AG10803 (cell line): ENCODE data around the gene DEFB119.
"Not testable (repeated sequence)": the region's sequence is repeated elsewhere in the genome, so short reads cannot be mapped to it uniquely, and the experiment has no call there.

Experiments
- DNase-seq: peaks from one replicate; pipeline ENCODE4 v3.0.0; 2010; ENCODE audit warnings: low read depth
- H3K4me3 ChIP-seq: 2 replicates; pipeline ENCODE4 v1.5.1; 2011; ENCODE audit warnings: mild to moderate bottlenecking, low read length, control low read depth
- TF ChIP-seq, protein P1 (sequence below): conservative IDR thresholded peaks from 2 replicates; pipeline ENCODE4 v1.5.1; 2011; ENCODE audit warnings: mild to moderate bottlenecking, low read length, control low read depth, inconsistent platforms

Gene DEFB119

DNA sequence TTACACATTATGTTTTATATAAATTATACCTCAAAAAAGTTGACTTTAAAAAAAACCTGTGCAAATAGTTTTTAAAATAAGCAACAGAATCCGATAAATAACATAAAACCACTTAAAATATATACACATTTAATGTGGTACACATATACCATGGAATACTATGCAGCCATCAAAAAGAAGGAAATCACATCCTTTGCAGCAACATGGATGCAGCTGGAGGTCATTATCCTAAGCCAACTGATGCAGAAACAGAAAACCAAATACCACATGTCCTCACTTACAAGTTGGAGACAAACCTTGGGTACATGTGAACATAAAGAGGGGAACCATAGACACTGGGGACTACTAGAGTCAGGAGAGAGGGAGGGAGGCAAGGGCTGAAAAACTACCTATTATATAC is 19.6 kb upstream of the DEFB119 start:
- TF ChIP-seq, protein P1, sequence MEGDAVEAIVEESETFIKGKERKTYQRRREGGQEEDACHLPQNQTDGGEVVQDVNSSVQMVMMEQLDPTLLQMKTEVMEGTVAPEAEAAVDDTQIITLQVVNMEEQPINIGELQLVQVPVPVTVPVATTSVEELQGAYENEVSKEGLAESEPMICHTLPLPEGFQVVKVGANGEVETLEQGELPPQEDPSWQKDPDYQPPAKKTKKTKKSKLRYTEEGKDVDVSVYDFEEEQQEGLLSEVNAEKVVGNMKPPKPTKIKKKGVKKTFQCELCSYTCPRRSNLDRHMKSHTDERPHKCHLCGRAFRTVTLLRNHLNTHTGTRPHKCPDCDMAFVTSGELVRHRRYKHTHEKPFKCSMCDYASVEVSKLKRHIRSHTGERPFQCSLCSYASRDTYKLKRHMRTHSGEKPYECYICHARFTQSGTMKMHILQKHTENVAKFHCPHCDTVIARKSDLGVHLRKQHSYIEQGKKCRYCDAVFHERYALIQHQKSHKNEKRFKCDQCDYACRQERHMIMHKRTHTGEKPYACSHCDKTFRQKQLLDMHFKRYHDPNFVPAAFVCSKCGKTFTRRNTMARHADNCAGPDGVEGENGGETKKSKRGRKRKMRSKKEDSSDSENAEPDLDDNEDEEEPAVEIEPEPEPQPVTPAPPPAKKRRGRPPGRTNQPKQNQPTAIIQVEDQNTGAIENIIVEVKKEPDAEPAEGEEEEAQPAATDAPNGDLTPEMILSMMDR: no peak
- H3K4me3 ChIP-seq: no peak overlapping the region
- DNase-seq: no peak

DNA sequence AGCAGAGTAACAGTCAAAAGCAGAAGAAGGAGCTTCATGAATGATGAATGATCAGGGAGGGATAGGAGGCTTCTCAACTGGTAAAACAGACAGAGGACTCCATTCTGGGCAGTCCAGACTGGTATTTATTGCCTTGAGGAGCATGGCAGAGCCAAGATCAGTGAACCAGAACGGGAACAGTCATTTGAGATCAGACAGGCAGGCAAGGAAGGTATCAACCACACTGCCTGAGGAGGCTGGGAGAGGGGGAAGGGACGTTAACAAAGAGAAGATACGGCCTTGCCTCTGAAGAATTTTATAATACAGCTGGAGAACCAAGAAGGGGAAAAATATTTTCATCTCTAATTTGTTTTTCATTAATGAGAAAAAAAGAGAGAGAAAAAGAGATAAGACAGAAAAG is 15.7 kb upstream of the DEFB119 start, which contains the start of gene DEFB121:
Gene DEFB121 (minus strand): TSS at position 101 of the 400 bp plus-strand sequence. CDS start 63 bp downstream, at position 38.
- no peak for DNase-seq
- H3K4me3 ChIP-seq: no peak within 1 kb of the TSS
- TF ChIP-seq, protein P1: no peak

DNA sequence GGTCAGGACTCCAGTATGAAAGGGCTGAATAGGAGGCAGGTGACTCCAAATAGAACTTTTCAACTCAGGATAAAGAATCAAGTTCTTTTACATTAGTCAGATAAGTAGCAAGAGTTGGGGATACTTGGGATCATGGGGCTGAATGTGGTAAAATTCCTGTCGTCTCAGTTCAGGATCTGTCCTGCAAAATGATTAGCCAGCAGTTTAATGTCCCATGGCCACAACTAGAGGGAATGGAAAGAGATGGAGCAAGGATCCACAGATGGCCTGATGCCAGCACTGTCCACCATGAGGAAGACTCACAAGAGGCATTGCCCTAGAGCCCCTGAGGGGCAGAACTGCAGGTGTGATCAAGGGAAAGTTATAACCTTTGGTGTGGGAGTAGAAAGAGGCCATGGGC is 13.5 kb upstream of the DEFB119 start:
- no peak for DNase-seq
- no peak overlapping the region for H3K4me3 ChIP-seq
- TF ChIP-seq, protein P1: no peak

DNA sequence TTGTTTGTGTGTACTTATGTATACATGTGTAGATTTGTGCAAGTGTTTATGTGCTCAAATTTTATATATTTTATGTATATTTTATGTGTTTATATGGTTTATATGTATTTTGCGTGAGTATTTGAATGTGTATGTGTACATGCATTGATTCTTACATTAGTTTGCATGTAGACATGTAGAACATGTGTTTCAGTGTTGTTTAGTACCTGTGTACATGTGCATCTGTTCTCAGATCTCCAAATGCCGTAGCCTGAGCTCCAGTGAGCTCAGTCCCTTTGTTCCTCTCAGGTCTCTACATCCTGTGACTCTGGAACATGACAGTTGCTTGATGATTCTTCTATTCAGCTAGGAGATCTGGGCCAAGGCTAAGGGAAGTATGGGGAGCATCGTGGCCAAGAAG is 4.5 kb upstream of the DEFB119 start:
- no peak overlapping the region for H3K4me3 ChIP-seq
- DNase-seq: no peak
- TF ChIP-seq, protein P1: no peak

DNA sequence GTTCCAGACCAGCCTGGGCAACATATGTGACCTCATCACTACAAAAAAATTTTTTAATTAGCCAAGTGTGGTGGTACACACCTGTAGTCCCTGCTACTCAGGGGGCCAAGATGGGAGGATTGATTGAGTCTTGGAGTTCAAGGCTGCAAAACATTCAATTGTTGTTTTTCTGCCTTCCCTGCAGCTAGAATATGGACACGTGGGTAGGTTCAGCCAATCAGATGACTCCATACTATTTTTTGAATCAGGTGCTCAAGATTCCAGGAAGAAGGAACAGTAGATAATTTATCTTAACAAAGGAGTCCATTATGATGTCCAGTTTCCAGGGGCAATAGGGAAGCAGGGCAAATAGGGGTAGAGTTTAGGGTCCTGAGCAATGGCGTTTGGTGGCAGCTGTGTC is 2.4 kb upstream of the DEFB119 start:
- no peak overlapping the region for H3K4me3 ChIP-seq
- TF ChIP-seq, protein P1: no peak
- DNase-seq: no peak

DNA sequence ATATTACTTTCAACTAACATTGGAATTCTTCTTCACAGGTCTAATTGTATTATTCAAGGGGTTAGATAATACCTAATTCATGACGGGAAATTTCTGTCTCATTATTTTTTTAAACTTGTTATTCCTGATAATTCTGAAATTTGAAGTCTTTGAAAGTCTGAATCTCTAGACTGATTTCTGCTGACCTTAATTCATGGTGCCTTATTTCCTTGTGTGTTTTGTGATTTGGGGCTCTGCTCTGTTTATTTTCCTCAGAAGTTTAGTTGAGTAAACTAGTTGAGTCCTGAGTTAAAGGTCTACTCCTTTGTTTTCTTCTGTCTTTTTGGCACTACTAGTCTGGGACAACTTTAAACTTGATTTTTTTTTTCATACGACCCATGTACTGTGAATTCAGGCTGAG is 16.0 kb downstream of the DEFB119 start:
- no peak for DNase-seq
- TF ChIP-seq, protein P1: no peak

DNA sequence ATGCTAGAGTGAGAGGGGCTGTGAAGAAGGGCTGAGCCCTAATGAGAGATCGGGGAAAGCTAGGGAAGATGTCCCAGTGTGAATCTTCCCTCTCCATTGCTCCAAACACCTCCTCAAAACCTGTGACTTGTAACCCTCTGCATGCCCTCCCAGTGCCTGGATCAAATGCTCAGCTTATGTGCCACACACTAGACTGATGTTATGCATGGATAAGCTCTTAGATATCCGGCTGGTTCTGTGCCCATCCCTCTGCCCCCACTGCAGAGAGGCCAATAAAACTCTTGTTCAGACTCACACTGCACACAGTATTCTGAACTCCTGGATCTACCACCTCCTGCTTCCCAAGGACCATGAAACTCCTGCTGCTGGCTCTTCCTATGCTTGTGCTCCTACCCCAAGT is 22.1 kb downstream of the DEFB119 start, which contains the start of gene DEFB118:
Gene DEFB118 (plus strand): TSS at position 301 of the 400 bp plus-strand sequence. CDS start 50 bp downstream, at position 351.
- no peak for DNase-seq

More for the DNA sequence above, 16.0 kb downstream of the DEFB119 start:
- no peak overlapping the region for H3K4me3 ChIP-seq

DNA sequence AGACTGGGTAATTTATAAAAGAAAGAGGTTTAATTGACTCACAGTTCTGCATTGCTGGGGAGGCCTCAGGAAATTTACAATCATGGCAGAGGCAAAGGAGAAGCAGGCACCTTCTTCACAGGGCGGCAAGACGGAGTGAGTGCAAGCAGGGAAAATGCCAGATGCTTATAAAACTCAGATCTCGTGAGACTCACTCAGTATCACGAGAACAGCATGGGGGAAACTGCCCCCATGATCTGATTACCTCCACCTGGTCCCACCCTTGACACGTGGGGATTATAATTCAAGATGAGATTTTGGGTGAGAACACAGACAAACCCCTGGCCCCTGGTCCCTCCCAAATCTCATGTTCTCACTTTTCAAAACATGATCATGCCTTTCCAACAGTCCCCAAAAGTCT is 26.1 kb downstream of the DEFB119 start:
- not testable (repeated sequence) for H3K4me3 ChIP-seq, DNase-seq

More for the DNA sequence above, 22.1 kb downstream of the DEFB119 start, which contains the start of gene DEFB118:
- H3K4me3 ChIP-seq: no peak within 1 kb of the TSS
- TF ChIP-seq, protein P1: no peak
